GM21367 (cell line): ENCODE measurements around the gene MLLT6.

ENCODE experiments used
- ATAC-seq: cut with Tn5 transposase; IDR thresholded peaks from one replicate; pipeline ENCODE4 v1.9.1; 2021; ENCODE audit not compliant: unreplicated experiment

The MLLT6 gene

DNA sequence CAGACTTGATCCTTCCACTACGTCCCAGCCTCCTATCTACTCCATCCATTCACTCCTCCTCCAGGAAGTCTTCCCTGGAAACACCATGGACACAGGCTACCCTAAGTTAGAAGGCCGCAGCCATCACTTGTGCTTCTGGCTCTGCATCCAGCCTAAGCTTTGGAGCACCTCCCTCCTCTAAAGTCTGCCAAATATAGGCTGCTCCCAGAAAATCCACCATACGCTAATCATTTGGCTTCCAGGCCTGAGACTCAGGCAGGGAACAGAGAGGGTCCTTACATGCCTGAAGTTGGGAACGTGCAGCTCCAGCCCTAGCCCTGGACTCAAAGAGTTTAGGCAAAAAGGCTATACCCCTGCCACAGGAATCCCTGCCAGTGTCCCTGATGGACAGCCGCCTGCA lies 36.4 kb downstream of the MLLT6 start:
- ATAC-seq: no peak

DNA sequence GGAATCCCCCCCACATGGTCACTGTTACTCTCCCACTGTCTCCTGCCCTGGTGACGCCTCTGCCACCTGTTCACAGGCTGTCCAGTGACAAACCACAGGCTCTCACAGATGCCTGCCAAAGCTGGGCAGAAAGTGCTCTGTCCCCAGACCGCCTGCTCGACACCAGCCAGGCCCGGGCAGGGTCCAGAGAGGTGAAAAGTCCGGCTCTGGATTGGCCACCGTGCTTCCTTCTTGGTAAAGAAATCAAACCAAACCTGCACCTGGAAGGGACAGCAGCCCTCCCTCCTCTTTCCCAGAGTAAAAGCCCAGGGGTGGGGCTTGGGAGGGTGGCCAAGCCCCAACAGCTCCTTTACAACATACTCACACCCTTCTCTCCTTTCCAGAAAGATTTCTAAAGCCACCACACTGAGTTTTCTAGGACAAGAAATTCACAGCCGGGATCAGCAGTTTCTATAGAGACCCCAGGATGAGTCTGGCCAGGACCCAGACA lies 36.9 kb downstream of the MLLT6 start:
- no peak for ATAC-seq

DNA sequence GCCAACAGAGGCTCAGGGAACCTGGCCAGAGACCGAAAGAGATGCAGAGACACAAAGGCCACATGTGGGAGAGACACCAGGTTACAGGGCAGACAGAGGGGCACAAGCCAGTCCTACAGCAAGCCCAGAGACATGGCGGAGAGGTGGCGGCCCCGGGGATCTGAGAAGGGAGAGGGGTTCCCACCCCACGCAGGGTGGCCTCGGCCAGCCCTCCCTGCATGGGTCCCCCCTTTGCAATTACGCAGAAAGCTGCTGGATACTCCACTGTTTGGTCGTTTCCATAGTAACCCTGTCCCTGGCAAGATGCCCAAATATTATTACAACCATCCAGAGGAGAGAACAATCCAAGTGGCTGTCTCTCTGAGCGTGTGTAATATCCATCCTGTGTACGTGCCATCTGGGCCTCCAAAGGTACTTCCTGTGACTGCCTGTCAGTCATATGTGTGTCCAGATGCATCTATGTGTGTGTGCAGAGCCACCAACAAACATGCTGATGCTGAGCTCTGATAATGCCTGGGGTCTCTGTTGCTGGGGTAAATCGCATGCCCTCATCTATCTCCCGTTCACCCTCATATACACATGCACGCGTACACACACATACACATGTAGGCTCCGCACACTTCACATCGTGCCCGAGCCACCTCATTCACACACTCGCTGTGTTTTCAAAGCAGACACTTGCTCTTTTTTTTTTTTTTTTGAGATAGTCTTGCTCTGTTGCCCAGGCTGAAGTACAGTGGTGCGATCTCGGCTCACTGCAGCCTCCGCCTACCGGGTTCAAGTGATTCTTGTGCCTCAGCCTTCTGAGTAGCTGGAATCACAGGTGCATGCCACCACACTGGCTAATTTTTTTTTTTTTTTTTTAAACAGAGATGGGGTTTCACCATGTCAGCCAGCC lies 37.6 kb downstream of the MLLT6 start:
- ATAC-seq: no peak

DNA sequence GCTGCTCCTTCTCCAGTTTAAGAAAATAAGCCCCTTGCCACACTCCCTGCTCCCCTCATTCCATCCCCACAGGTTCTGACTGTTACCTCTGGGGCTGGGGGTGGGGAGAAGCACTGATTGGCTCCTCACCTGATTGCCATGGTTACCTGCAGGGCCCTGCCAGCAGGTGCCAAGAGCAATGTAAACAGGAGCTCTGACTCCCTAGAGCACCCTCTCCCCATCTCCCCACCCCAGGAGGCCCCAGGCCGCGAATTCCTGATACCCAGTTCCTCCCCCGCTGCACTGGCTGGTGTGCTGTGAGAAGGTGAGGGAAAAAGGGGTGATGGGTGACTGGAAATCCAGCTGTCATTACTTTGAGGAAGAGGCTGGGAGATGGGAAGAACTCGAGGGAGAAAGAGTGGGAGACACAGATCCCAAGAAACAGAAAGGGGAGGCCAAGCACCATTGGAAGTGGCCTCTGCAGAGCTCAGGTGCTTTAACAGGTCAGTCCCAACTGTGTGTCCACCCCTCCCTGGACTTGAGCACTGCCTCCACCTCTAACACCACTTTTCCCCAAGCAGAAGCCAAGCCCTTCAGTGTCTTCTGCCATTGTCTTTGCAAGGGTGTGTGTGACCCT lies 38.6 kb downstream of the MLLT6 start:
- no peak for ATAC-seq

DNA sequence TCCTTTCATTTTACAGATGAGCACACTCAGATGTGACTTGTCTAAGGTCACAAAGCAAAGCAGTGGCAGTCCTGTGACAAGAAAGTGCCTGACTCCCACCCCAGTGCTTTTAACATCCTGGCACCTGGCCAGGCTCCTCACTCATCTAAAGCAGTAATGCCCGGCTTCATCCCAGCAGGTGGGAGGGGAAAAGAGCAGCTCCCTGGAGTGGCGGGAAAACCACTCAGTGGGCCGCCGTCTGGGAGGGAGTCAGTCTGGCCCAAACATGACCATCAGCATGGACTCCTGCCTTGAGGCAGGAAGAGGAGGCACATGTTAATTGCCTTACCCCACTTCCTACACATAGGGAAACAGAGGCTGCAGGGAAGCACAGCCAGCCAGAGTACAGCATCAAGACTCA lies 40.5 kb downstream of the MLLT6 start:
- ATAC-seq: no peak

DNA sequence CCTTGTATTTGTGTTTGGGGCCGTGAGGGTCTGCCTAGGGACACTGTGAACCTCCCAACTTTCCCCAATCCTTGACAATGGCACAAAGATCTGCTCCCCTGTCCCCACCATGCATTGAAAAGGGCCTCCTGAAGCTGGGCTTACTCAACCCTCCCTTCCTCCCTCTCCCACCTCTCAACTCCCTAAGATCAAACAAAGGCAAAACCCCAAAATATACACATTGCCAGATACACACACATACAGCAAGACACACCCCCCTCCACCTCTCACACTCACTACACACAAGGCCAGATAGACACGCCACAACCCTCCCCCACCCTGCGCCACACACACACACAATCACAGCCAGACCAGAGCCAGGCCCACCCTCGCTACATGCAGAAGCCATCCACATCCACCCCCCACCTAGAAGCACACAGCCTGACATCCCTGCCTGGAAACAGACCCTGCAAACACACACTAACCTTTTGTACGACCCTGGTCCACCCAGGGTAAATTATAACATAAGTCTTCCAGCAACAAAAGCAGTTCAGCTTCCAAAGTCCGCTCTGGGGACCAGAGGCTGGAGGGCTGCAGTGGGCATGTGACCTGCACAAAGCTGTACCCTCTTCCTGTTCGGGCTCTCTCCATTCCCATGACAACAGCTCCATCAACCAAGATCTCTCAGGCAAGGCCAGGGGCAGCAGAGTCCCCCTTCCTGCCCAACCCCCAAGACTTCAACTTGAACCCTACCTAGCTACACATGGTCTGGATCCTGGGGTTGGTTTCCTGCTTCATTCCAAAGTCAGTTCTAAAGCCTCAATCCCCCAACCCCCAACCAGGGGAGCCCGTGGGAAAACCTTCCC lies 41.2 kb downstream of the MLLT6 start:
- ATAC-seq: no peak

DNA sequence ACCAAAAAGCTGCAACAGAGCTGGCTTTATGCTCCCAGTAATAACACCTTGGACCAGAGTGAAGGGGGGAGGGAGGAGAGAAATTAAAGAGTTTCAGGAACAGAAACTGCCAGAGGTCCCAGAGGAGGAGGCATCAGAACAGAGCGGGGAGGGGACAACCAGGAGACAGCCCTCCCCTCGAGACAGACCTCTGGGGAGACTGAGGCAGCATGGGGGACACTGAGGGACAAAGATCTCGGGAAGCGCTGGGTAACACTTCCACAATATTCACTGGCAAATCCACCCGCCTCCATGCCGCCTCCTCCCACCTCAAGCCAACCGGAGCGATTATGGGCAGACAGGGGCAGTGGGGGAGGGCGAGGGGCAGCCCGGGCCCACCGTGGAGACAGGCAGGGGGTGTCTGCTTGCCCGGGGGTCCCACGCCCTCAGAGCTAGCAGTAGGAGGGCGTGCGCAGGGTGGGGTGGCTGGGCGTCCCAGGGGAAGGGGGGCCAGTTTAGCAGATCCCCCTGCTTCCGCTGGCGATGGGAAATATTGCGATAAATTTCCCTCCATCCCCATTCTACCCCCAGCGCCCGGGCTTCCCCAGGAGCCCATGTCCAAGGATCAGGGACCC lies 41.9 kb downstream of the MLLT6 start:
- no peak for ATAC-seq

DNA sequence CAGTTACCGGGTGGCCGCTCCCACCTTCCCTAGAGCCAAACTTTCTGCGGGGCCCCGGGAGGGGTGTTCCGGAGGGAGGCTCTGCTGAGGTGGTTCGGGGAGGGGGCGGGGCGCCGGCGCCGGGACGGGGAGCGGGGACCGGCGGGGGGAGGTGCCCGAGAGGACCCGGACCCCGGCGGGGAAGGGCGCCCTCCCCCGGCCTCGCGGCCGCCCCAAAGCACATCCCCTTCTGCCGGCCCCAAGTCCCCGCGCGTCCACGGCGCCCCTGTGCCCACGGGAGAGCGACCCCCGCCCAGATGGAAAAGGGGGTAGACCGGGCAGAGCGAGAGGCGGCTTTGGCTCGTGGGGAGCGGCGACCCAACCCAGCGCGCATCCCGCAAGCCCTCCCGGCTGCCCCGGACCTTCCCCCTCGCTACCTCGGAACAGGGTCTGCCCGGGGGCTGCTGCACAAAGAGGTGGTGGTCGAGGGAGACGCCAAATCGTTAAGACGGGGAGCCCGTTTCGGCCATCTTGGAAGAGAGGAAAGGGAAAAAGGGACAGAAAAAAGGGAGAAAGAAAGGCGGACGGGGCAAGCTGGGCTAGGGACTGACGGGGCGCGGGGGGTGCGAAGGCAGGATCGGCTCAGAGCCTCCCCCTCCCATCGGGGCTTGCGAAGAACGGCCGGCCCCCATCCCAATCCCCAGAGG lies 42.5 kb downstream of the MLLT6 start:
- no peak for ATAC-seq

DNA sequence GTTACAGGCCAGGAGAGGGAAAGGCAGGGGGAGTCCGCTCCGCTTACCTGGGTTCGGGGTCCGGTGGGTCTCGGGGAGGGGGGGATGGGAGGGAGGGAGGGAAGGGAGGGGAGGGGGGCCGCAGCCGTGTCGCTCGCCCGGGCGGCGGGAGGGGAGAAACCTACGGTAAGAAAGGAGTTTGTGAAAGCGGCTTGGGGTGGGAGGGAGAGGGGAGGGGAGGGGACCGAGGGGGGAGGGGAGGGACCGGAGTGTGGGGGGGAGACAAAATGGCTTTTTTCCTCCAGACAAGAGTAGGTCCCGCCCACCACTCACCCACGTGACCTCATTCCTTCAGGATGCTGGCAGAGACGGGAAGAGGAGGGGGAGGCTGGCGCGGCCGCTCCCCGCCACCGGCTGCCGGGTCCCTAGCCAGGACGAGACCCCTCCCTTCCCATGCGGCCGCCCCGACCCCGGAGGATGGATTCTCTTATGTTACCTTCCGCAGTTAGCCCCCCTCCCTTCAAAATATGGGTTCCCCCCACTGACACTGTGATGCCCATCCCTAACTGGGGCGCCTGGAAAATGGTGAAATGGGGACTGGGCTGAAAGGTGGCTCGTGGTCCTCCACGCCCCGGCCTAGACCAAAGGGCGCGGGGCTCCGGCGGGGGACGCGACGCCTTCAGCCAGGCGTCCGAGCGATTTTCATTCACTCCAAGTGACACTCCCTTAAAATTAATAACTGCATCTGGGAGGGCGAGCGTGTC lies 43.2 kb downstream of the MLLT6 start, which contains the start of gene PCGF2:
Gene PCGF2 (minus strand): TSS at position 188 of the 743 bp plus-strand sequence. CDS start 7,934 bp downstream, outside the sequence.
- ATAC-seq: no peak

DNA sequence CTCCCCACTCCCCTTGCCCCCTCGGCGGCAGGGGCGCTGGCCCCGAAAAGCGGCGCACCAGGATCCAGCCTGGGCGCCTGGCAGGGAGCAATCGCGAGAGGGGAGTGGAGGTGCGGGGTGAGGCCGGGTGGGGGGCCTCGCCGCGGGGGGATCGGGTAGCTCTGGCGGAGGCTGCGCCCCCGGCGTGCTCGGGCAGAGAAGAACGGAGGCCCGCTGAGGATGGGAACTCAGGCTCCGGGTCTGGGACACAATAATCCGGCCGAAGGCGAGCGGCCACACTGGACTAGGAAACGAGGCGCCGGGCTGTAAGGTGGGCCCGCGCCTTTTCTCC lies 43.8 kb downstream of the MLLT6 start:
- no peak for ATAC-seq

DNA sequence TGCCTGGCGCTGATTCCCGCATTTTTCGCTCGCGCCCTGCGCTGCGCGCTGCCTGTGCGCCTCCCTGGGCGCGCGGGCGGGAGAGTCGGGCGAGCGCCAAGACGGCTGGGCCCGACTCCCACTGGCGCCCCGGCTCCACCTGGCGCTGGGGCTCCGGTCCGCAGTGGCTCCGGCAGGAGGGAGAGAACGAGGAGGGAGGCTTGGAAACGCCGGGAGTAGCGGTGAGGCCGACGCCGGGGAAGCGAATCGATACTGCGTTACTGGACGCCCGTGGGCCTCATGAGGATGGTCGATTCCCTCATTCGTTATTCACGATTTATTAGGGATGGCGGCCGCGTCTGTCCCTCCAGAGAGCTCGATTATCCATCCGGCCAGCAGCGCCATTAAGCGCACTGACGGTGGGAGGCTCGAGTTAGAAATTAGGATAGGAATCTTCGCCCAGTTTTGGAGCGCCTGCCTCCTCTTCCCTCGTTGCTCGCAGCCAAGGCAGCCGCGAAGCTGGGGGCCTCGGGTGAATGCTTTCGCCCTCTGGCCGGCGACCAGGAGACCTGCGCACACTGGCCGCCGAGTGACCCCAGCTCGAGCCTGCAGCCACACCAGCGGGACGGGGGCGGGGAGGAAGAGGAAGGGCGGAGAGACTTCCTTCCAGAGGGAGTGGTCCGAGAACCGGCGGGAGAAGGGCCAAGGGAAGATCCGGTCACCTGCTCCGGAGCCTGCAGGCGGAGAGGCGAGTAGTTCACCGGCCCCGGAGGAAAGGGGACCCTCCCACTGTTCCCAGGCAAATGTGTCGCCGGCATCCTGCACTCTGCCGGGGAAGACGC lies 44.4 kb downstream of the MLLT6 start:
- ATAC-seq: no peak

DNA sequence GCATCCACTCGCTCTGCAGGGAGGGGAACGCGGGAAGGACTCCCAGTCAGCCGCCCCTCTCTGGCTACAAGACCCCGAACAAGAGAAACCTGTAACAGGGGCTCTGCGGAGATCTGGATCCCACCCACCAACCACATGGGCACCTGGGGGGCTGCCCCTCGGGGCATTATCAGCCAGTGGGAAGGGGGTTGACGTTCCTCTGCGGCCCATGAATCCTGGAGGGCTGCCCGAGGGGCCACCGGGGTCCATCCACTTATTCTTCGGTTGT lies 44.9 kb downstream of the MLLT6 start:
- ATAC-seq: no peak

DNA sequence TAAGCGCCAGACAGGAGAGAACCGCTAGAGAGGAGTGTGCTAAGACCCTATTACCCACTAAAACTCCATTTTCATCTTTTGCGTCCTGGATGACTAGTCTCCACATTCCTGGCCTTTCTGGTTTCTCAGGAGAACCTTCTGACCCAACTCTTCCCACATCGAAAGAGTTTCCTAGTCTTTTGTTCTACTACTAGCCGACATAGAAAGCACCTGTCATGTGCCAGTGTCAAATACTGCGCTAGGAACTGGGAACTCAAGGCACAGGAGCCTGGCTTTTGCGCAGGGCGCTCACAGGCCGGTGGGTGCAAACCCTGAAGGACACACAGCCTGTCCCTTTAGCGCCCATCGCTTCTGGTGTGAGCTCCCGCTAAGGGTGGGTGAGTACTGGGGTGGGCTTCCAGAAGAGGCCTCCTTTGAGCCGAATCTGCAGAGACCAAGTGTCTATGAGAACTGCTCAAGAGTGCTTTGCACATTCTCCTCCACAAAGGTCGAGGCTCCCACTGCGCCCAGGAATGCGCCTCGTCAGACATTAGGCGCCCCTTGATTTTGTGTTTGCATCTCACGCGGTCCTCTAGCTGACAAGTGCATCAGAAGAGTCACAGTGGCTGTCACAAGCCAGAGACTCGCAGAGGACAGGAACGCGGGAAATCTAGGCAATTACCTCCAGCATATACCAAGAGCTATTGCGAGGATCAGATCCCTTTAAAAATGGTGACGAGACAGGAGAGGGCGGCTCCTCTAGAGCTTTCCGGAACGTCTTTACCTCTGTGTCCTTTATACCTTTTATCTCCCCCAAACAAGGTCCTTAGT lies 45.4 kb downstream of the MLLT6 start:
- no peak for ATAC-seq

DNA sequence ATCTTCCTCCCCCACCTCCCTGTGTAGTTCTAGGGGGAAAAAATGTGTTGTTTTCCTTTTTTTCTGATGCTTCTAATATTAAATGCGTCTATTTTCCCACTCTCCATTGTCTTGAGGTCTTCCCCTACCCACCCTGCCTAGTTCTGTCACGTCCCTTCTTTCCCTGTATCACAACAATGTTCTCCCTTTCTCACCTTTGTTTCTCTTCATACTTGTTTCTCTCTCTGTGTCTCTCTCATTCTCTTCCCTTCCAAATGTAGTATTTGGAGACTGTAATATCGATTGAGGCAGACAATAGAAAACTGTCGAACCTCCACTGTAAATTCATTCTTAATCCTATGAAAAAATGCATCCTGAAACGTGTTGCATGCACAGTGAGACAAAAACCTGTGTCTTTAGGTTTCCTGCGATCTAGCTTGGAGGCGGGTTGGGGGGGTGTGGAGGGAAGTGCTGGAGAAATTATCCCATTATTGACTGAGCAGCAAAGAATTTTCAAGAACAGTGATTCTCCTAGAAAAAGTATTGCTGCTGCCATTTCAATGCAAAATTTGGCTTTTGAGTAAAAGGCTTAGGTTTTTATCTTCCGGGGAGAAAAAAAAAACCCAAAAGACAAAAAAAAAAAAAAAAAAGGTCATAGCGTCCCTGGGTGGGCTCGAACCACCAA lies 46.2 kb downstream of the MLLT6 start:
- no peak for ATAC-seq

DNA sequence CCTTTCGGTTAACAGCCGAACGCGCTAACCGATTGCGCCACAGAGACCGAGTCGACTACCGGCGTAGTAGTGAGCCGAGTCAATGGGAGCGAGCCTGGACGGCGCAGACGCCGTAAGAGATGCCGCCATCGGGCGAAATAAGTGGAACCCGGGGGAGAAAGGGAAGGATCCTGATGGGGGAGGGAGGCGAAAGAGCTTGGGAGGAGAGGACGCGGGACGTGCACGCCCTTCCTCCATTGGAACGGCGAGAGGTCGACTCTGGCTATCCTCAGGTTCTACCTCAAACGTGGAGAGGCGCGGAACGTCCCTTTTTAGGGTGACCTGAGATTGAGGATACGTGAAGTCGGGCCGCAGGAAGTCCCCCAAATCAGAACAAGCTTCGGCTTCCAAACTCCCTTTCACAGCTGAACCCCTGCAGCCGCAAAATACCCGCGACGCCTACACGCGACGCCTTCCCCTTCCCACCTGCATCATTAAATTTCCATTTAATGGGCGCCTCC lies 46.8 kb downstream of the MLLT6 start:
- no peak for ATAC-seq

DNA sequence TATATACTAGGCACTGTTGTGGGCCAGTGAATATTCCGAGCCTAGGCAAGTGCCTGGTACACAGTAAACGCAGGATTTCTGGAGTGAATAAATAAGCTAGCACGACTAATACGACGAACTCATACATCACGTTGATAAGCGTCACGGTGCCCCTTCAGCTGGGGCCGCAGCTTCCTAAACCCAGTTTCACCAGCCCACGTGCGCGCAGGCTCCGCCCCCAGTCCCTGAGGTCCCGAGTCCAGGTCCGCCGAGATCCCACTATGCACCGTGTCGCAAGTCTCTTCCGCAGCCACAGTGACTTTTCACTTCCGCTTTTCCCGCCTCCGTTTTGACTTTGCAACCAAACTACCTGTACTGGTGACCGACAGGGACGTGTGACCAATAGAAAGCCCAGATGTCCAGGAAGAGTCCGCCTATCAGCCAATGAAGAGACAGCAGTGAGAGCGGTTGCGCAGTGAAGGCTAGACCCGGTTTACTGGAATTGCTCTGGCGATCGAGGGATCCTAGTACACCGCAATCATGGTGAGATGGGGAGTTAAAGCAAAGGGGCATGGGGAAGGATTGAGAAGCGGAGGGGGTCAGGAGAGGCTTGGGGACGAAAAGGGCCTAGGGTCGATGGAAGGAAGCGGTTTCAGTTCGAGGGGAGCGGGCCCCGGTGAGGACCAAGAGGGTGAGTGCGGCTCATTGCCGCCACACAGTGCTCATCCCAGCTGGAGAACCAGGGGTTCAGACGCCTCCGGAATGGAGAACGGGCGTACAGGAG lies 47.4 kb downstream of the MLLT6 start, which contains the start of gene PSMB3:
Gene PSMB3 (plus strand): TSS at position 434 of the 763 bp plus-strand sequence. CDS start 86 bp downstream, at position 520.
- ATAC-seq: peak; percentile 63

DNA sequence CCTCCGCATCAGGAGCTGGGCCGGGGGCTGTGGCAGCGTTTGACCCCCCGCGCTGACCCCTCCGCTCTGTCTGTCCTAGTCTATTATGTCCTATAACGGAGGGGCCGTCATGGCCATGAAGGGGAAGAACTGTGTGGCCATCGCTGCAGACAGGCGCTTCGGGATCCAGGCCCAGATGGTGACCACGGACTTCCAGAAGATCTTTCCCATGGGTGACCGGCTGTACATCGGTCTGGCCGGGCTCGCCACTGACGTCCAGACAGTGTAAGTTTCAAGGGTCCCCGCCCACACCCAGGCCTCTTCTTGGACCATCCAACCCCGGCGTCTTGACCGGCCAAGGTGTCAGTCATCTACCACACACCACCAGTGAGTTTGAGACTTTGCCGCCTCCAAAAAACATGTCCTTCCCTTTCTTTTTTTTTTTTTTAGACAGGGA lies 48.0 kb downstream of the MLLT6 start:
- no peak for ATAC-seq
